GM12878 (cell line): ENCODE results near the gene SWSAP1. TPM values are rescaled to one million over a fixed set of nuclear protein-coding genes. Genes with fewer than 3 reads are reported as not detected.
A peak's percentile ranks its signal among the peaks of the same experiment; 100 is the strongest.

Source experiments
- ATAC-seq: fragments of 200-7000 bp; cut with Tn5 transposase; 3 replicates; pipeline ENCODE4 v1.9.1; 2020; ENCODE audit warnings: mild to moderate bottlenecking, moderate library complexity
- BruUV-seq: library from RNA; stranded (reverse); fragments of 400-500 nt; replicated peaks from 2 replicates; lab custom pipeline; 2021; lab: Mats Ljungman, UMichigan
- CTCF ChIA-PET: fragments of 300-600 bp; sonication (Branson Sonifier 250); formaldehyde crosslinking; extraction: SDS; loops from one replicate; lab custom pipeline; 2021; ENCODE audit warnings: inconsistent platforms; lab: Yijun Ruan, JAX
- POLR2A ChIA-PET: fragments of 350-600 bp; formaldehyde crosslinking; extraction: SDS; loops from one replicate; lab custom pipeline; 2021; ENCODE audit warnings: inconsistent platforms; lab: Charles Lee
- RAD21 ChIA-PET: fragments of 300-600 bp; sonication (Branson Sonifier 250); formaldehyde crosslinking; loops from one replicate; lab custom pipeline; 2023; ENCODE audit warnings: antibody characterized with exemption; ENCODE audit not compliant: unreplicated experiment; lab: Charles Lee
- SMC1A ChIA-PET: fragments of 300-600 bp; sonication (Branson Sonifier 250); formaldehyde crosslinking; loops from one replicate; lab custom pipeline; 2023; ENCODE audit not compliant: unreplicated experiment, uncharacterized antibody; lab: Charles Lee
- DNase-seq: peaks from one replicate; pipeline ENCODE4 v3.0.0-alpha.2; 2011; ENCODE audit warnings: low read depth, low spot score
- FAIRE-seq: peaks from 3 replicates; lab custom pipeline; 2011; peaks lifted over from hg19 to GRCh38; lab: Jason Lieb, UNC
- H2AFZ ChIP-seq: 2 replicates; pipeline ENCODE4 v1.6.0; 2011; ENCODE audit warnings: low read depth, low read length, control low read depth; ENCODE audit not compliant: control insufficient read depth
- H3K27ac ChIP-seq: 2 replicates; pipeline ENCODE4 v1.5.1; 2011; ENCODE audit warnings: control low read depth; ENCODE audit not compliant: control insufficient read depth, insufficient read depth
- H3K27me3 ChIP-seq, 2 experiments: replicated peaks in 1 of 2; 2 replicates each; pipeline versions ENCODE4 v1.6.0 to v1.6.1; 2011; ENCODE audit warnings: low read length in 1 of 2; ENCODE audit not compliant: control insufficient read depth in 2 of 2, insufficient read depth in 2 of 2
- H3K36me3 ChIP-seq, 2 experiments: 2 replicates each; pipeline ENCODE4 v1.5.1; 2011; ENCODE audit warnings: low read length in 1 of 2; ENCODE audit not compliant: control insufficient read depth in 2 of 2, insufficient read depth in 2 of 2
- H3K4me1 ChIP-seq: 2 replicates; pipeline ENCODE4 v1.6.1; 2011; ENCODE audit warnings: mild to moderate bottlenecking, low read length, moderate library complexity, mixed read lengths; ENCODE audit not compliant: control insufficient read depth, insufficient read depth
- H3K4me2 ChIP-seq: 2 replicates; pipeline ENCODE4 v1.6.0; 2011; ENCODE audit warnings: control low read depth; ENCODE audit not compliant: control insufficient read depth, insufficient read depth
- H3K4me3 ChIP-seq: fragments of 200-600 bp; sonication (generic); 2 replicates; pipeline ENCODE4 v1.5.1; 2016
- H3K79me2 ChIP-seq: 2 replicates; pipeline ENCODE4 v1.6.0; 2011; ENCODE audit warnings: low read length; ENCODE audit not compliant: control insufficient read depth, insufficient read depth
- H3K9ac ChIP-seq: 2 replicates; pipeline ENCODE4 v1.8.0; 2011; ENCODE audit warnings: low read length, control low read depth, mixed read lengths; ENCODE audit not compliant: control insufficient read depth, insufficient read depth
- H3K9me3 ChIP-seq: replicated peaks from 3 replicates; pipeline ENCODE4 v1.5.1; 2011; ENCODE audit warnings: mild to moderate bottlenecking, low read length; ENCODE audit not compliant: control insufficient read depth, insufficient read depth
- H4K20me1 ChIP-seq: 2 replicates; pipeline ENCODE4 v1.6.0; 2011; ENCODE audit not compliant: control insufficient read depth, insufficient read depth
- CREB1 ChIP-seq: IDR thresholded peaks from 2 replicates; pipeline ENCODE4 v1.6.1; 2012; ENCODE audit warnings: low read depth, mild to moderate bottlenecking, inconsistent platforms
- DPF2 ChIP-seq: fragments of 450-650 bp; IDR thresholded peaks from 2 replicates; pipeline ENCODE4 v1.6.1; 2017; ENCODE audit warnings: mild to moderate bottlenecking
- GATAD2B ChIP-seq: fragments of 450-650 bp; conservative IDR thresholded peaks from 2 replicates; pipeline ENCODE4 v1.6.1; 2017; ENCODE audit warnings: low read depth, mild to moderate bottlenecking, moderate library complexity
- SUZ12 ChIP-seq: fragments of 200-600 bp; sonication (generic); IDR thresholded peaks from one replicate; pipeline ENCODE4 v1.6.1; 2018; ENCODE audit warnings: antibody characterized with exemption, mild to moderate bottlenecking; ENCODE audit not compliant: unreplicated experiment
- WGBS: methylation state at CpG from one replicate; pipeline ENCODE4 v1.1.6; 2016; ENCODE audit warnings: low lambda C conversion rate; ENCODE audit not compliant: insufficient replicate concordance, insufficient coverage; ENCODE audit errors: missing lambda C conversion rate; 5-methylcytosine and 5-hydroxymethylcytosine counted together
- in situ Hi-C: fragments of 300-500 bp; cut with MboI; formaldehyde crosslinking; loops from 9 replicates; pipeline ENCODE4 v1.14.3; 2018; ENCODE audit warnings: mixed read lengths
- intact Hi-C: fragments of 100-400 bp; cut with micrococcal nuclease; formaldehyde crosslinking; loops from one replicate; pipeline ENCODE4 v1.14.2; 2022; ENCODE audit not compliant: unreplicated experiment
- polyA plus RNA-seq, 11 experiments: library from polyadenylated mRNA; depleted of rRNA in 4 of 11; unstranded in 6 of 11; stranded (reverse) in 5 of 11; fragments of >200 nt; fragmentation: Nextera tagmentation in 4 of 11; fragmentation: Illumina TruSeq in 1 of 11; extraction: Ambion mirVana in 4 of 11; extraction: Trizol in 1 of 11; gene quantifications; 1 replicate in 1 of 11; 2 replicates in 10 of 11; pipeline versions ENCODE4 v1.2.1 to v1.2.3, GENCODE V29; 2011 to 2016; ENCODE audit warnings: inconsistent platforms in 2 of 11, missing spikeins in 2 of 11, low read depth in 1 of 11
- total RNA-seq, 4 experiments: library from RNA; depleted of rRNA in 3 of 4; stranded (reverse); fragments of >200 nt in 3 of 4; fragmentation: Illumina TruSeq in 1 of 4; extraction: Trizol in 1 of 4; gene quantifications; 2 replicates each; pipeline versions ENCODE4 v1.2.1 to v1.2.3, GENCODE V29; 2013 to 2021

SWSAP1 gene
- total and polyA plus RNA-seq, 10 of the 15 experiments (the other 5 are each of a cell fraction or from before 2014, with no cell fraction given), result 0.18 to 6.5 (median 2.4) TPM

DNA sequence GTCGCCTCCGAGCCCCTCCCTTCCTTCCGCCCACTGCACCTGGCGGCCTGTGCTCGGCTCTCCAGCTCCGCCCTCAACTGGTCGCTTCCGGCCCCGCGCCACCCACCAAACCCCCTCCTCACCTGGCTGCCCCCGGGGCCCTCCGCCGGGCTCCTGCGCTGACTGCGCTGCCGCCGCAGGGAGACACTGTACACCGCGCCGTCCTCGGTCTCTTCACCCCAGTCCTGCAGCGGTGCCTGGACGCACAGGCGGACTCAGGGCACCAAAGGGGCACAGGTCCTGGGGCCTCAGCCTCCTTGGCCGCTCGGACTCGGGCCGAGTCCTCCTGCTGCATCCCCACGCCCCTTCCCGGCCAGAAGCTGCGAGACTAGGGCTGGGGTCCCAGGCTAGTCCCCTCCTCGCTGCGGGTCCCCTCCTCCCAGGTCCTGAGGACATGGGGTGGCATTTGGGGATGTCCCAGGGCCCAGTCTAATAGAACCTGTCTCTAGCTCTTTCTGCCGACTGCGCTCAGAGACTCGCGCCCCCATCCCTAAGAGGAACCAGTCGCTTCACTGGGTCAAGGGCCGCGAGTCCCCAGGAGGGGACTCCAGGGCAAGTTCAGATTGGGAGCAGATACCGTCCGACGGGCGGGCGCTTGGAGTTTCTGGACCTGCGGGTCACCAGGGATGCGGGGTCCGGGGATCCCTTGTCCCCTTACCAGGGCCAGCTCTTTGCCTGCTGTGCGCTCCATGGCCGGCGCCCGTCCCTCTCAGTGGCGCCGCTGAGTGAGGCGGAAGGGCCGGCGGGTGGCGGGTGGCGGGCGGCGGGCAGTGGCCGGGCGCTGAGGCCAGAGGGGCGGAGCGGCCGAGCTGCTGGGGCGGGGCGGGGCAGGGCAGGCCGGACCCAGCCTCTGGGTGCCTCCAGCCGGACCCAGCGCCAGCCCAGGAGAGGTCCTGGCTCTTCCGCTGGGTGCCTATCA, 44.4 kb downstream of the SWSAP1 start, which contains the start of gene RGL3:
RGL3 (minus strand) TSS at position 766 of the 958 bp plus-strand sequence; CDS start at position 730, 36 bp downstream.
- peaks cover 10 to 16% of the 10 kb centered on the region in 2 experiments for H3K27me3 ChIP-seq
- no peak for DNase-seq
- FAIRE-seq, result no peak
- no peak within 1 kb of the TSS for H3K27ac ChIP-seq
- intact Hi-C loops, result no loop called here
- 10% methylated on average over 38 of the region's 72 CpGs for WGBS
- H2AFZ ChIP-seq, result no peak within 1 kb of the TSS
- no peak for ATAC-seq
- ChIA-PET SMC1A (no interaction called here), CTCF (interaction anchor here (0.6 to 1.5 kb wide), 3 partner anchors 9 to 36 kb away, joined by 3 to 5 read pairs (median 5); no protein-coding TSS in a partner anchor), RAD21 (no interaction called here), POLR2A (no interaction called here)
- H3K4me3 ChIP-seq, result no peak within 1 kb of the TSS
- H3K9me3 ChIP-seq, result no peaks in the 10 kb centered on the region
- BruUV-seq, result no TSS peak
- in situ Hi-C loops, result no loop called here
- H3K4me2 ChIP-seq, result no peak within 1 kb of the TSS
- H3K9ac ChIP-seq, result no peak within 1 kb of the TSS
- TF ChIP-seq CREB1 (no peak), DPF2 (no peak), SUZ12 (peak; percentile 93), GATAD2B (no peak)
- H3K36me3 ChIP-seq, result no peaks in the 10 kb centered on the region
- no peaks in the 10 kb centered on the region for H3K79me2 ChIP-seq
- no peaks in the 10 kb centered on the region for H4K20me1 ChIP-seq
- peaks cover 22% of the 10 kb centered on the region for H3K4me1 ChIP-seq
